Activated CD4-positive, alpha-beta T cell treated with anti-CD3 and anti-CD28 coated beads for 48 hours (primary cell): Measurements from ENCODE around the gene PLA2G6.
"Not testable (repeated sequence)": the region's sequence is repeated elsewhere in the genome, so short reads cannot be mapped to it uniquely, and the experiment has no call there.

Experiments used
- DNase-seq: peaks from one replicate; pipeline ENCODE4 v3.0.0-alpha.2; 2020

PLA2G6 gene

DNA sequence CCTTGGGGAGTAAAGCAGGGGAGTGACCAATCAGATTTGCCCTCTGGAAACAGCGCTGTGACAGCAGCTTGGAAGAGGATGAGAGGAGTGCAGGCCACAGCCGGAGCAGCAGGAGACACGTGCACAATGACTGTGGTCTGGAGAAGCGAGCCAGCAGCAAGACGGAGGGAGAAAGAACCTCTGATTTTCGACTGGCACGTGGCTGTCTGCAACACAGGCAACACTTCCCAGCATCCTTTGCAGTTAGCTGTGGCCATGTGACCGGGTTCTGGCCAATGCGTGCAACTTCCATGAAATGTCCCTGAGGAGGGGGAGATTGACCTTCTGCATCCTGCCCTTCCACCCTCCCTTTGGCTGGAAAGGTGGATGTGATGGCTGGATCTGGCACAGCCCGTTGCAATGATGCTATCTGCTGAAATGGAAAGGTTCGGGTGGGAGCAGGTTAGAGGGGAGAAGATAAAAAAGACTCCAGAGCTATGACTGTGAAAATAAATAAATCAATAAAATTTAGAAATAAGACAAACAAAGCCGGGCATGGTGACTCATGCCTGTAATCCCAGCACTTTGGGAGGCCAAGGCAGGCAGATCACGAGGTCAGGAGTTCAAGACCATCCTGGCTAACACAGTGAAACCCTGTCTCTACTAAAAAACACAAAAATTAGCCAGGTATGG, 15.6 kb downstream of the PLA2G6 start:
- no peak for DNase-seq

DNA sequence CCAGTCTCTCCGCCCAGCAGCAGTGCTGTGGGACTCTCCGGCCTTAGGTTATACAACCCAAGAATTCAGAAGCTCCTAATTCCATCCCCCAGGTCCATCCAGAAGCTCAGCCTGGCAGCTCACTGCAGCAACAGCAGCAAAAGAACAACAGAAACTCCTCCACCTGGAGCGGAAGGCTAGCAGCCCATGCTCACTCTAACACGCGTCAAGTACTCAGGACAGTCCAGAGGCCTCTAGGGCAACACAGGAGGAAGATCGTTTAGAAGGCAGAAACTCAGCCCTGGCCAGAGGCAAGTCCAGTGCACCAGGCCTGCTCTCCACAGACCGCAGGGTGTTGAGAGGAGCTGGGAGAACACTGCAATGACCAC, 17.1 kb downstream of the PLA2G6 start:
- no peak for DNase-seq

GRCh38 chr22:38163844-38164550, 17.6 kb downstream of the PLA2G6 start:
- DNase-seq, result no peak

- DNase-seq, result no peak
Measured at GRCh38 chr22:38162881-38163843, 18.5 kb downstream of the PLA2G6 start.

DNA sequence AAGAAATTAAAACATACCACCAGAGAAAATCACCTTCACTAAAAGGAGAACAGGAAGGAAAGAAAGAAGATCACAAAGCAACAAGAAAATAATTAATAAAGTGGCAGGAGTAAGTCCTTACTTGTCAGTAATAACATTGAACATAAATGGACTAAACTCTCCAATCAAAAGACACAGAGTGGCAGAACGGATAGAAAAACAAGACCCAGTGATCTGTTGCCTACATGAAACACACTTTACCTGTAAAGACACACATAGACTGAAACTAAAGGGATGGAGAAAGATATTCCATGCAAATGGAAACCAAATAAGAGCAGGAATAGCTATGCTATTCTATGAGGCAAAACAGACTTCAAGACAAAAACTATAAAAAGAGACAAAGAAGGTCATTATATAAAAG, 25.9 kb downstream of the PLA2G6 start:
- no peak for DNase-seq

DNA sequence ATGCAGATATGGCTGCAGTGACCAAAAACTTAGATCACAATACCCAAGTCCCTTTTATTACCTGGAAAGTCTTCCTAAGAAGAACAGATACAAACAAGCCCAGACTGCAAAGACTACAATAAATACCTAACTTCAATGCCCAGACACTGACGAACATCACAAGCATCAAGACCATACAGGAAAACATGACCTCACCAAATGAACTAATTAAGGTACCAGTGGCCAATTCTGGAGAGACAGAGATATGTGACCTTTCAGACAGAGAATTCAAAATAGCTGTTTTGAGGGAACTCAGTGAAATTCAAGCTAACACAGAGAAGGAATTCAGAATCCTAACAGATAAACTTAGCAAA, 27.1 kb downstream of the PLA2G6 start:
- DNase-seq, result not testable (repeated sequence)

- no peak for DNase-seq
Measured at GRCh38 chr22:38153821-38154562, 27.6 kb downstream of the PLA2G6 start.

- DNase-seq, result no peak
Measured at GRCh38 chr22:38151126-38151500, 30.5 kb downstream of the PLA2G6 start.

- no peak for DNase-seq
Measured at GRCh38 chr22:38148245-38148644, 33.4 kb downstream of the PLA2G6 start.

DNA sequence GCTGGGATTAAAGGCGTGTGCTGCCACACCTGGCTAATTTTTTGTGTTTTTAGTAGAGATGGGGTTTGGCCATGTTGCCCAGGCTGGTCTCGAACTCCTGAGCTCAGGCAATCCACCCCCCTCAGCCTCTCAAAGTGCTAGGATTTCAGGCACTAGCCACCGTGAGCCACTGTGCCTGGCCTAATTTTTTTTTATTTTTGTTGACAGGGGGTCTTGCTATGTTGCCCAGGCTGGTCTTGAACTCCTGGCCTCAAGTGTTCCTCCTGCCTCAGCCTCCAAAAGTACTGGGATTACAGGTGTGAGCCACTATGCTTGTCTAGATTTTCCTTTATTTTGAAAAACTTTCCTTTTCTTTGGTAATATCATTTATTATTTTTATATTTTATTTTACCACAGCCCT, 35.5 kb downstream of the PLA2G6 start:
- DNase-seq, result not testable (repeated sequence)

DNA sequence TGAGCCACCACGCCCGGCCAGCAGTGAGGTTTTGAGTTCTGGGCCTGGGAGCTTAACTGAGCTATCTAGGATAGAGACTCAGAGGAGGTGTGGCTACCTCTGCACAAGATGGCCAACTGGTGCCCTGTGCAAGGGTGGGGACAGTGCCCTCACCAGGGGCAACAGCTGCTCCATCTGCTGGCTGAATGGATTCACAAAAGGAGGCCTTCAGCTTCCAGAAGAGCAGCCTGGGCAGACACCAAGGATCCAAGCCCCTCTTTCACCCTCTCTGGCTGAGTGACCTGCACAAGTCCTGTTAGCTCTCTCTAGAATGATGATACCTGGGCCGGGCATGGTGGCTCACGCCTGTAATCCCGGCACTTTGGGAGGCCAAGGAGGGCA, 37.6 kb downstream of the PLA2G6 start:
- DNase-seq, result no peak

DNA sequence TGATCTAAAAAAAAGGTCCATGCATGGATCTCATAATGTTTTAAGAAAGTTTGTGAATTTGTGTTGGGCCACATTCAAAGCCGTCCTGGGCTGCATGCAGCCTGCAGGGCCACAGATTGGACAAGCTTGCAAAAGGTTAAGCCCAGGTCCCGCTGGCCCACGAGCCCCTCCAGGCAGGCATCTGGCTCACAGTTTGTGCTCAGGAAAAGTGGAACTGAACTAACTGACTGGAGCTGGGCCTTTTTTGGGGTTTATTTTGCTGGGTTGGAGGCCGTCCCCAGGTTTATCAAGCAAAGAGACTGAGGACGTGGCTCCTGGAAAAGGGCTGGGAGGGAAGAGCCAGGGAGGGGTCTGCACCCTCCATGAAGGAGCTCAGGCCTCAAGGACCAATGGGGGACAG, 39.0 kb downstream of the PLA2G6 start:
- no peak for DNase-seq

DNA sequence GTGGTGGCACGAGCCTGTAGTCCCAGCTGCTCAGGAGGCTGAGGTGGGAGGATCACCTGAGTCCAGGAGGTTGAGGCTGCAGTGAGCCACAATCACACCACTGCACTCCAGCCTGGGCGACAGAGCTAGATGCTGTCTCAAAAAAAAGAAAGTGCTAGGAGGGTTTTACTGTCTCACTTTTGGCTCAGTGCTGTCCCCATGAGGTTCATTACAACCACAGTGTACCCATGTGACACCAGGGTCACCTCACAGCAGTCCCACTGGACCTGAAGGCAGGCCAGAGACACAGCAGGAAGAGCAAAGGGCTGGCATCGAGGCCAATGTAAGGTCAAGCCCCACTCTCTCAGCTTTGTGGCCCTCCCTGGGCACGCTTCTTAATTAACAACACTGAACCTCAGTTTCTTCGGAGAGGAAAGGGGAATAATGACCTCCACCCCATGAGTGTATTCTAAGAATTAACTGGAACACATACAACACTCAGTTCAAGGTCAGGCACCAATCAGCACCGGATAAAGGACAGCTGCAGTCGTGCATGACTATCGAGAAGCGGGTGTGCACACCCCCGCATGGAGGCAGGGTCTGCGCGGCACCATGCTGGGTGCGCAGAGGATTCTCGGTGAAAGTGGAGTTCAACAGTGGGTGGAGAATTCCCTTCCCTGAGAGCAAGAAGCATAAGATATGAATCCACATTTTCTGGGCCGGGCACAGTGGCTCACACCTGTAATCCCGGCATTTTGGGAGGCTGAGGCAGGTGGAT, 40.2 kb downstream of the PLA2G6 start:
- no peak for DNase-seq

GRCh38 chr22:38139901-38140300, 41.7 kb downstream of the PLA2G6 start:
- DNase-seq, result no peak

- DNase-seq, result no peak
Measured at GRCh38 chr22:38138961-38139360, 42.7 kb downstream of the PLA2G6 start.

DNA sequence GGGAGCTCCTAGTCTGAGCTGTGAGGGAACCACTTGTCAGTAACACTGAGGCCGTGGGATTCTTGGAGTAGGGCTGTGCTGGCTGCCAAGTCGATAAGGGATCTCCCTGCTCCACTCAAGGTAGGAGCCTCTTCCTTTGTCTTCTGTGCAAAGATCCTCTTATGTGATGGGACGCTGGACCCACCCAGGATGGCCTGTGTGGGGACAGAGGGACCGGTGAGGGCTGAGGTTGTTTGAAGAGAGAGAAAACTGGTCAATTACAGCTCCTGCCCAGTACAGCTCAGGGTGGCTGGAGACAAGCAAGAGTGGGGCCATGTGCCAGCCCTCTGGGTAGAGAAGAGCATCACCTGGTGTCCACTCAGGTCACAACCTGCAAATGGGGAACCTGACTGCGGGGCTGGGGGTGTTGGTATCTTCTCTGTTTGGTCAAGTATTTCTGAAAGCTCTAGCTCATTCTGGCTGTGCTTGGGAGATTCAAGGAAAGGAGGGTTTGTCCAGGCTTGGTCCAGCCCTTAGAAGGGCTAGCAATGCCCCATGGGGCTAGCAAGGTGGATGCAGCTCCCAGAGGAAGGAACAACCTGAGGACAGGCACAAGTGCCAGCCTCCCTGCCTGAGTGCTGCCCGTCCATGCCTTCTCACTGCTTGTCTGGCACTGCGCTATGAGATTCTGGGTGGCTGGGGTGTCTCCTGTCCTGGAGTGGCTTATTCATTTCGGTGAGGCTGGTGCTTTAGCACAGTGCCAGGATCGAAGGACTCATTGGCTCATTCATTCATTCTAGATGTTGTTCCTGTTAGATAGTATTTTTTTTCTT, 43.5 kb downstream of the PLA2G6 start:
- no peak for DNase-seq

DNA sequence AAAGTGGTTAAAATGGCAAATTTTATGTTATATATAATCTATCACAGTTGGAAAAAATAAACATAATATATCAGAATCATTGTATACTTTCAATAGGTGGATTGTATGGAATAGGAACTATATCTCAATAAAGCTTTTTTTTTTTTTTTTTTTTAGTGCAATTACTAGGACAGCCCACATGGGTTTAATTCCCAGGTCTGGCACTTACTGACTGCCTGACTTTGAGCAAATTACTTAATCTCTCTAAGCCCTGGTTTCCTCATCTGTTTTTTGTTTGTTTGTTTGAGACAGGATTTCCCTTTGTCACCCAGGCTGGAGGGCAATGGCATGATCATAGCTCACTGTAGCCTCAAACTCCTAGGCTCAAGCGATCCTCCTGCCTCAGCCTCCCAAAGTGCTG, 45.0 kb downstream of the PLA2G6 start:
- no peak for DNase-seq

- DNase-seq, result no peak
Measured at GRCh38 chr22:38135133-38135706, 46.4 kb downstream of the PLA2G6 start.

GRCh38 chr22:38133331-38133730, 48.3 kb downstream of the PLA2G6 start:
- no peak for DNase-seq

DNA sequence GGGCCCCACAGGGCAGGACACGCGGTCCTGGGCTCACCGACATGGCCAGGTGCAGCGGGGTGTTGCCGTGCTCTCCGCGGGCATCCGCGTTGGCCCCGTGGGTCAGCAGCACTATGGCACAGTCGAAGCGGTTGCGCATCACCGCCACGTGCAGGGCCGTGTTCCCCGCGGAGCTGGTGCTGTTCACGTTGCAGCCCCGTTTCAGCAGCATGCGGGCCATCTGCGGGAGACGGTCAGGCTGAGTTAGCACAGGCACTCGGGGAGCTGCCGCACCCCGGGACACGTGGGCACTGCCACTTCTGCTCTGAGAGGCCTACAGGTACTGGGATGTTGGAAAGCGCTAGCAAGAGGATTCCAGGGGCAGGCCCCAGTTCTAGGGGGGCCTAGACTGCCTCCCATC, 48.8 kb downstream of the PLA2G6 start:
- DNase-seq, result no peak

GRCh38 chr22:38132136-38132535, 49.5 kb downstream of the PLA2G6 start:
- DNase-seq, result no peak
